Sigmoid colon (tissue), 7 donors: Measurements from ENCODE around the gene EPSTI1. TPM values are rescaled to one million over a fixed set of nuclear protein-coding genes. Genes with fewer than 3 reads are reported as not detected.
"Not testable (repeated sequence)": the region's sequence is repeated elsewhere in the genome, so short reads cannot be mapped to it uniquely, and the experiment has no call there.

ENCODE experiments used
- DNase-seq: peaks from one replicate; pipeline ENCODE4 v3.0.0-alpha.2; 2019
- H3K27ac ChIP-seq, 4 donors: fragments of 200-600 bp; sonication (generic); one replicate each; pipeline ENCODE4 v1.5.1; 2016 to 2019; ENCODE audit warnings: mild to moderate bottlenecking in 1 of 4
- H3K27me3 ChIP-seq, 3 donors: fragments of 200-600 bp; sonication (generic); one replicate each; pipeline ENCODE4 v1.5.1; 2019; ENCODE audit warnings: mild to moderate bottlenecking in 1 of 3
- H3K36me3 ChIP-seq, 4 donors: fragments of 200-600 bp; sonication (generic); one replicate each; pipeline ENCODE4 v1.5.1; 2016 to 2019
- H3K4me1 ChIP-seq, 4 donors: fragments of 200-600 bp; sonication (generic); one replicate each; pipeline ENCODE4 v1.5.1; 2017 to 2019
- H3K4me3 ChIP-seq, 4 donors: fragments of 200-600 bp; sonication (generic); one replicate each; pipeline ENCODE4 v1.5.1; 2017 to 2019; ENCODE audit warnings: mild to moderate bottlenecking in 2 of 4, moderate library complexity in 1 of 4
- H3K9me3 ChIP-seq, 4 donors: fragments of 200-600 bp in 3 of 4; sonication (generic) in 3 of 4; one replicate each; pipeline versions ENCODE4 v1.5.1 to v1.6.1; 2013 to 2019
- EP300 ChIP-seq, 4 donors: sonication (generic); formaldehyde crosslinking; IDR thresholded peaks; one replicate each; pipeline ENCODE4 v1.6.1; 2017; ENCODE audit warnings: antibody characterized with exemption in 4 of 4
- POLR2A ChIP-seq, 2 donors: fragments of 450-650 bp; IDR thresholded peaks; one replicate each; pipeline ENCODE4 v1.6.1; 2016; ENCODE audit warnings: antibody characterized with exemption in 2 of 2, mild to moderate bottlenecking in 2 of 2, moderate library complexity in 2 of 2
- POLR2AphosphoS5 ChIP-seq, 4 donors: sonication (generic); formaldehyde crosslinking; IDR thresholded peaks; one replicate each; pipeline ENCODE4 v1.6.1; 2017; ENCODE audit warnings: antibody characterized with exemption in 4 of 4
- WGBS, 2 donors: extraction: QIAGEN DNeasy Blood & Tissue Kit; methylation state at CpG; one replicate each; pipeline ENCODE4 v1.1.7; 2013; 5-methylcytosine and 5-hydroxymethylcytosine counted together
- intact Hi-C: fragments of 100-400 bp; cut with DNase I; formaldehyde crosslinking; loops from one replicate; pipeline ENCODE4 v1.15.1; 2023
- polyA plus RNA-seq, 3 donors: library from polyadenylated mRNA; stranded (reverse); fragments of 200-250 nt; gene quantifications; one replicate each; pipeline ENCODE4 v1.2.3, GENCODE V29; 2013
- total RNA-seq, 4 donors: library from RNA; depleted of rRNA; stranded (reverse); fragments of >200 nt; gene quantifications; one replicate each; pipeline ENCODE4 v1.1.0, GENCODE V29; 2016
- TF ChIP-seq, protein P1 (sequence below), 4 experiments: fragments of 450-650 bp in 3 of 4; fragments of 200-600 bp in 1 of 4; IDR thresholded peaks; one replicate each; pipeline ENCODE4 v1.5.1; 2016 to 2019; ENCODE audit warnings: antibody characterized with exemption in 4 of 4, mild to moderate bottlenecking in 3 of 4, moderate library complexity in 2 of 4
- donor health status: healthy with polysubstance abuse.
- donor health status: Bipolar disorder and iron deficiency.
- donor health status: healthy.

Gene EPSTI1, protein sequence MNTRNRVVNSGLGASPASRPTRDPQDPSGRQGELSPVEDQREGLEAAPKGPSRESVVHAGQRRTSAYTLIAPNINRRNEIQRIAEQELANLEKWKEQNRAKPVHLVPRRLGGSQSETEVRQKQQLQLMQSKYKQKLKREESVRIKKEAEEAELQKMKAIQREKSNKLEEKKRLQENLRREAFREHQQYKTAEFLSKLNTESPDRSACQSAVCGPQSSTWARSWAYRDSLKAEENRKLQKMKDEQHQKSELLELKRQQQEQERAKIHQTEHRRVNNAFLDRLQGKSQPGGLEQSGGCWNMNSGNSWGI
- total RNA-seq (1 to 10 TPM; 3.0 to 7.8 (median 4.3) TPM), polyA plus RNA-seq (10 to 100 TPM in 2 of 3 donors, 1 to 10 TPM in 1; 6.6 to 27.8 (median 15.0) TPM)

DNA sequence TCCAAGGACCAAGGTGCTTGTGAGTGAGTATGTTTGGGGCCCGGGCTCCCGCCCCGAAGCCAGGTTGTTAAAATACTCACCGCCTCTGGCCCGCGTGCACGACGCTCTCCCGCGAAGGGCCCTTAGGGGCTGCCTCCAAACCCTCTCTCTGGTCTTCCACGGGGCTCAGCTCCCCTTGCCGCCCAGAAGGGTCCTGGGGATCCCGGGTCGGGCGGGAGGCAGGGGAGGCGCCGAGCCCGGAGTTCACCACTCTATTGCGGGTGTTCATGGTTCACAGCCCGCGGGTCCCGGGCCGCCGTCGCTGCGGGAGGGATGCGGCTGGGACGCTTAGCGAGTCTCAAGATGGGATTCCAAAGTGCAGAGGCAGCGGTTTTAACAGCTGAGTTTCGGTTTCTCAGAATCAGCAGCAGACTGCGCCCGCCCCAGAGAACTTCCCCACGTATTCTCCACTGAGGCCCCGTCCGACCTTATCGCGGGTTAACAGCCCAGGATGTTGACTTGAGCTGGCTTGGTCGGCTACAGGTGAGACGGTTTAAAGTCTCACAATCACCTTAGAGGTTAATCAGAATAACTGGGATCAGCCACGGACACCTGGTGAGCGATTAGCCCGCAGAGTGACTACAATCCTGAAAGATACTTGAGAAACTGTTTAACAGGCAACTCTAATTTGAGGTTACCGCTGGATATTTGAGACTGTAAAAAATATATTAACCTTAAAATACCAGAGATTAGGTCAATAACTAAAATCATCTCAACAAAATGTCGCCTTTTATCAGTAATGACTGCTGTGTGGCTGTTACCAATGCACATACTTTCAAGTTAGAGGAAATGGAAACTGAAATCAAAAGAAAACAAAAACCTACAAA is at the start of gene EPSTI1:
TSS of gene EPSTI1 (minus strand) at position 344 of the 866 bp plus-strand sequence. CDS start at position 268, 76 bp downstream.
- Histone ChIP-seq H3K27me3 (no peaks in the 10 kb centered on the region), H3K4me3 (peak within 1 kb of the TSS; percentile 59 to 79 (median 69)), H3K4me1 (peaks cover 0 to 25% (median 17%) of the 10 kb centered on the region in 4 donors), H3K36me3 (no peaks in the 10 kb centered on the region), H3K27ac (peak within 1 kb of the TSS; percentile 77 to 88 (median 85)), H3K9me3 (no peaks in the 10 kb centered on the region)
- intact Hi-C loops: no loop called here
- peak; percentile 83 for DNase-seq
- WGBS, 2 donors: 1 to 2% methylated on average over 45 of the region's 45 CpGs
- TF ChIP-seq, protein P1, sequence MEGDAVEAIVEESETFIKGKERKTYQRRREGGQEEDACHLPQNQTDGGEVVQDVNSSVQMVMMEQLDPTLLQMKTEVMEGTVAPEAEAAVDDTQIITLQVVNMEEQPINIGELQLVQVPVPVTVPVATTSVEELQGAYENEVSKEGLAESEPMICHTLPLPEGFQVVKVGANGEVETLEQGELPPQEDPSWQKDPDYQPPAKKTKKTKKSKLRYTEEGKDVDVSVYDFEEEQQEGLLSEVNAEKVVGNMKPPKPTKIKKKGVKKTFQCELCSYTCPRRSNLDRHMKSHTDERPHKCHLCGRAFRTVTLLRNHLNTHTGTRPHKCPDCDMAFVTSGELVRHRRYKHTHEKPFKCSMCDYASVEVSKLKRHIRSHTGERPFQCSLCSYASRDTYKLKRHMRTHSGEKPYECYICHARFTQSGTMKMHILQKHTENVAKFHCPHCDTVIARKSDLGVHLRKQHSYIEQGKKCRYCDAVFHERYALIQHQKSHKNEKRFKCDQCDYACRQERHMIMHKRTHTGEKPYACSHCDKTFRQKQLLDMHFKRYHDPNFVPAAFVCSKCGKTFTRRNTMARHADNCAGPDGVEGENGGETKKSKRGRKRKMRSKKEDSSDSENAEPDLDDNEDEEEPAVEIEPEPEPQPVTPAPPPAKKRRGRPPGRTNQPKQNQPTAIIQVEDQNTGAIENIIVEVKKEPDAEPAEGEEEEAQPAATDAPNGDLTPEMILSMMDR (IDR thresholded peaks at IDR 0.05): no peak
- TF ChIP-seq POLR2A (IDR thresholded peaks at IDR 0.05) (no peak), POLR2AphosphoS5 (IDR thresholded peaks at IDR 0.05) (peak in 3 of 4 donors; percentile 35 to 63 (median 62)), EP300 (IDR thresholded peaks at IDR 0.05) (no peak)

- no peak for TF ChIP-seq POLR2A (IDR thresholded peaks at IDR 0.05)
- TF ChIP-seq, protein P1 (IDR thresholded peaks at IDR 0.05): no peak
- no peak for TF ChIP-seq EP300 (IDR thresholded peaks at IDR 0.05)
- TF ChIP-seq POLR2AphosphoS5 (IDR thresholded peaks at IDR 0.05): no peak
- Histone ChIP-seq H3K27me3 (no peaks in the 10 kb centered on the region), H3K27ac (peak overlapping the region in 1 of 4 donors; percentile 13), H3K4me3 (no peak overlapping the region), H3K9me3 (no peaks in the 10 kb centered on the region), H3K4me1 (peaks cover 0 to 64% (median 45%) of the 10 kb centered on the region in 4 donors), H3K36me3 (no peaks in the 10 kb centered on the region)
- intact Hi-C loops: no loop called here
- WGBS, 2 donors: 59 to 81% methylated on average over 1 of the region's 1 CpG
- no peak for DNase-seq
Measured at GRCh38 chr13:43041369-43041921, 49.4 kb upstream of the EPSTI1 start.

- H3K9me3 ChIP-seq, DNase-seq, intact Hi-C loops, H3K27me3 ChIP-seq, H3K36me3 ChIP-seq, H3K4me3 ChIP-seq: not testable (repeated sequence)
- WGBS, 2 donors: 85 to 94% methylated on average over 13 of the region's 13 CpGs
- H3K27ac ChIP-seq: peak overlapping the region in 1 of 4 donors; percentile 13
- H3K4me1 ChIP-seq: peaks cover 0 to 69% (median 49%) of the 10 kb centered on the region in 4 donors
Measured at GRCh38 chr13:43040581-43041368, 48.7 kb upstream of the EPSTI1 start.

DNA sequence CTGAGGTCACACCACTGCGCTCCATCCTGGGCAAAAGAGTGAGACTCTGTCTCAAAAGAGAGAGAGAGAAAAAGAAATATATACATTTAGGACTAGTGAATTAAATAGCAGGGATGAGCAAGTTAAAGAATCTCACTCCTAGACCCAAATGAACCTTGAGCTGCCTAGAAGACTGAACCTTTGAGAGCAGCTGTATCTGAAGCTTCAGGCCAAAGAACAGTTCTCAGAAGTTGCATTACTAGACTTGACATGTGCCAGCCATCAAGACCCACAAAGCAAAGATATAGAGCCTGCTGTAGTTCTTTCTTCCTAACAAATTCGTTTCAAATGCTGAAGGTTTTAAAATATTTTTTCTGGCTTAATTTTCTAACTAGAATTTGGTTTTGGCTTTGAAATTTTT is 47.9 kb upstream of the EPSTI1 start:
- Histone ChIP-seq H3K4me1 (peaks cover 0 to 67% (median 48%) of the 10 kb centered on the region in 4 donors), H3K27ac (peak overlapping the region in 1 of 4 donors; percentile 62), H3K36me3 (no peaks in the 10 kb centered on the region), H3K27me3 (no peaks in the 10 kb centered on the region), H3K9me3 (no peaks in the 10 kb centered on the region), H3K4me3 (no peak overlapping the region)
- TF ChIP-seq EP300 (IDR thresholded peaks at IDR 0.05) (no peak), POLR2A (IDR thresholded peaks at IDR 0.05) (no peak), POLR2AphosphoS5 (IDR thresholded peaks at IDR 0.05) (no peak)
- TF ChIP-seq, protein P1 (IDR thresholded peaks at IDR 0.05): no peak
- intact Hi-C loops: no loop called here
- 97 to 99% methylated on average over 2 of the region's 2 CpGs for WGBS, 2 donors
- no peak for DNase-seq
